VCaP (cell line): ENCODE measurements around the gene LRRIQ3.

Experiments
- H3K27ac ChIP-seq: fragments of 450-650 bp; 2 replicates; pipeline ENCODE4 v1.5.1; 2017
- TF ChIP-seq, protein P1 (sequence below): fragments of 450-650 bp; conservative IDR thresholded peaks from 2 replicates; pipeline ENCODE4 v1.5.1; 2017; ENCODE audit warnings: mild to moderate bottlenecking, moderate library complexity

The LRRIQ3 gene, protein sequence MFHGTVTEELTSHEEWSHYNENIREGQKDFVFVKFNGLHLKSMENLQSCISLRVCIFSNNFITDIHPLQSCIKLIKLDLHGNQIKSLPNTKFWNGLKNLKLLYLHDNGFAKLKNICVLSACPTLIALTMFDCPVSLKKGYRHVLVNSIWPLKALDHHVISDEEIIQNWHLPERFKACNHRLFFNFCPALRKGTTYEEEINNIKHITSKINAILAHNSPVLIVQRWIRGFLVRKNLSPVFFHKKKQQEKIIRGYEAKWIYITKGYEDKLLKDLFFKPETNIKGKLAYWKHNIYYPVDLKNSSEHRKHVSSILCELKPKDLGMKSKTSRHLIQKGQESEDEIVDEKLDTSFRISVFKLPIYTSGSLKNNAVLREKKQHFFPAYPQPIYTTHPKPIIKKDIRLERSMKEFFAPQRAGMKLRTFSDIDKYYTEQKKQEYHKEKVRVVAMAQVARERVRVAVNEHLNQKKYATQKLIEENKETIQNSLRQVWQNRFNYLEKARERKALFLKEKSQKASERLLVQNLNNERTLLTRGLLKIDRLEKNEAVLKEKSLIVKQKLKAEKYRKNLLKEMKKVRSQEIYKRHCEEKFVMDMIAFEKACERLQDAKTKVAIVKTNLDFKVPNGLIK

DNA sequence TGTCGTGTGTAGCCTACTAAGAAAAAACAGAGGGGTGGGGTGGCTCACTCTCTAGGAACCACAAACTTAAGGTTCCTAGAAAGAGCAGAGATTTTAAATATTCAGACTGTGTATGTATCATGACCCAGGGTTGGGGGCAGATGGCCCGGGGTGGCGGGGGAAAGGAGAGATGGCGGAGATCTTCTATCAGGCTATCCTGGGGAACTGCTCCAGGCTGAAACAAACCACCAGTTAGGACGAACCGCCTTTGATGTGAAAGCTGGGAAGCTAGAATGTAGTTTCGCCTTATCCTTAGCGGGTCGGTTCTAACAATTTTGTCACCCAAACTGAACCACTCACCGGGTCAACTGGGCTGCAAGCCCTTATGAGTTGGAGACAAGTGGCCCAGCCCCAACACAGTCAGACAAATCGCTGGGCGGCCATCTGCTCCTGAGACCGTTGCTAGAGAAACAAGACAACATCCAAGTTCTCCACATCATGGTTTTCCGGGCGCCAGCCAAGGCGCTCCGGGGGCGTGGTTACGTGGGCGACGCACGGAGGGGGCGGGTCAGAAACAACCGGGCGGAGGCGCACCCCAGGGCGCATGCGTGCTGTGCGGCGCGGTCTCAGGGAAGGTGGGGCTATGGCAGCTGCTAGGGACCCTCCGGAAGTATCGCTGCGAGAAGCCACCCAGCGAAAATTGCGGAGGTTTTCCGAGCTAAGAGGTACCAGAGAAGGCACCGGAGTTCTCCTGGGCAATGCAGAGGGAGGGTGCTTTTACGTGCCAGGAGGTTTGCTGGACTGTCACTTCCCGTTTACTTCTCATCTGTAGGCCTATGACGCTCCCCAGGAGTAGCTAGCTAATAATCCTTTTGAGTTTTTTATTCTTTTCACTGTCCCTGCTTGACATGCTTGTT is at the start of gene LRRIQ3, which contains the start of gene FPGT:
TSS of gene LRRIQ3 (minus strand) at position 520 of the 896 bp plus-strand sequence. CDS start 14,492 bp downstream, outside the sequence.
TSS of gene FPGT (plus strand) at position 586 of the 896 bp plus-strand sequence. CDS start at position 623, 37 bp downstream.
- TF ChIP-seq, protein P1, sequence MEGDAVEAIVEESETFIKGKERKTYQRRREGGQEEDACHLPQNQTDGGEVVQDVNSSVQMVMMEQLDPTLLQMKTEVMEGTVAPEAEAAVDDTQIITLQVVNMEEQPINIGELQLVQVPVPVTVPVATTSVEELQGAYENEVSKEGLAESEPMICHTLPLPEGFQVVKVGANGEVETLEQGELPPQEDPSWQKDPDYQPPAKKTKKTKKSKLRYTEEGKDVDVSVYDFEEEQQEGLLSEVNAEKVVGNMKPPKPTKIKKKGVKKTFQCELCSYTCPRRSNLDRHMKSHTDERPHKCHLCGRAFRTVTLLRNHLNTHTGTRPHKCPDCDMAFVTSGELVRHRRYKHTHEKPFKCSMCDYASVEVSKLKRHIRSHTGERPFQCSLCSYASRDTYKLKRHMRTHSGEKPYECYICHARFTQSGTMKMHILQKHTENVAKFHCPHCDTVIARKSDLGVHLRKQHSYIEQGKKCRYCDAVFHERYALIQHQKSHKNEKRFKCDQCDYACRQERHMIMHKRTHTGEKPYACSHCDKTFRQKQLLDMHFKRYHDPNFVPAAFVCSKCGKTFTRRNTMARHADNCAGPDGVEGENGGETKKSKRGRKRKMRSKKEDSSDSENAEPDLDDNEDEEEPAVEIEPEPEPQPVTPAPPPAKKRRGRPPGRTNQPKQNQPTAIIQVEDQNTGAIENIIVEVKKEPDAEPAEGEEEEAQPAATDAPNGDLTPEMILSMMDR, result no peak
- peak within 1 kb of the TSS; percentile 53 for H3K27ac ChIP-seq

DNA sequence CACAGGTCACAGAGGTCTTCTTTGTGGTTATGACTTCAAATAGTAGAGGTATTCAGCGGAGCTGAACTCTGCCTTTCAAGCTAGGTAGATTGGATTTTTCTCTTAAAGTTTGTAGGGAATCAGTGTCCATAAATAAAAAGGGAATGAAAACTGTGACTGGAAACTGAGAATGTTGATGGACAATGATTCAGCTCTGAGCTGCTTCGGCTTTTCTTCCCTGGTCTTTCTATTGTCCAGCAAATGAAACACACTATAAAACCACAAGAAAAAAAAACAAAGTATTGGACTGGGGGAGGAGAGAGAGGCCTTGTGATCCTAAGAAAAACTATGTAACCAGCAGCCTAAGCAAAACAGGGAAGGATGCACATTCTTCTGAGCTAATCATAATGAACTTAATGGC is 48.3 kb upstream of the LRRIQ3 start:
- H3K27ac ChIP-seq, result no peak overlapping the region
- TF ChIP-seq, protein P1, result no peak

DNA sequence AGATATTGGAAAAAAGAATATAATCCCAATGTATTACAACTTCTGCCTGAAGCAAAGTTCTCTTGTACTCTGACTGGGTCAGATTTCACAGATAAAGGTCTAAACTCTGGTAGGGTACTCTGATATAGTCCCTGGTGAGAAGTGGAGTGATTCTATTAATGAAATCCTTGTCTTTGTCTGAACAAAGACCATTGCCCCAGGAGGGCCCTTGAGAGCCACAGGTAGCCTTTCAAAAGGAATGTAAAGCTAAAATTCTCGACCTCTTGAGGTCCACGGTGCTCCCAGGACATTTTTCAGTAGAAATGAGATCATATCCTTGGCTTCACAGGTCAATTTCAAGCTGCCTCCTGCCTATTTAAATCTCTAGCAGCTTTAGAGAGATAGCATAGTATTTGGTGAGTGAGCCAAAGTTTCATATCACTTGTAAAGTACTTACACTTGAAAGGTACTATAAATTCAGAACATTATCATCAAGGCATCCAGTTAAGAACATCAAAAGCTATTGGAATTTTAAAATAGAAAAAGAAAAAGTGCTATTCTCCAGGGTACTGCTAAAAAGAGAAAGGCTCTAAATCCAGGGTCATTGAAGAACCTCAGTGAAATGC is 47.3 kb upstream of the LRRIQ3 start:
- H3K27ac ChIP-seq, result no peak overlapping the region
- TF ChIP-seq, protein P1, result no peak

DNA sequence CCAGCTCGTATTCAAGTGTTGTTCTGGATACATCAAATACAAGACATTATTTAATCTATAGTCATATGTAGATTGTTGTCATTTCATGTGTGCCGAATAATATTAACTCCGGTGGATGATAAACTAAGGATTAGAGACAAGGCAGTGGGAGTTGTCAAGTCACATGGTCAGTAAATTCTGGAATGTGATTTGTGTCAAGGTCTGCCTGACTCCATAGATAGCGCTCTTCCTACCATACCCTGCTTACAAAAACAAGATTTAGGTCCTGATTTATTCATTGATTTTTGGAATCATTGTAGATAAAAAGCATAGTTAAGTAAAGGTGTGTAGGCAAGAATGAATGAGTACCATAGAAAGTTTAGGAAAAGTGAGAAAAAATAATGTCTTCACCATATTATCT is 39.8 kb upstream of the LRRIQ3 start:
- TF ChIP-seq, protein P1, result no peak
- H3K27ac ChIP-seq, result no peak overlapping the region

DNA sequence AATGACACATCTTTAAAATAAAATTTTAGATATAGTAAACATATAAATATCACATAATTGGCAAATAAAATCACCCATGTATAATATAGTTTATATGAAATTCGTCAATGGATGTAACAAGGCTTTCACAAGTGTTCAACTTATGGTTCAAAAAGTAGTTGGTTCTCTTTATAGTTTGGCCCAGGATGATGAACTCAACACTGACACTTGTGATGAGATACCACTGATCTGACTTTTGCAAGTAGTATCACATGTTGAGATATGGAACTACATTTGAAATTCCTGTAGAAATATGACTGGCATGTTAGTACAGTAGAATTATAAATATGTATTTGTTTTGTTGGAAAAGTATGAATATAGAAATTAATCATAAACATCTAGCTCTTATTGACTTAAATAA is 39.1 kb upstream of the LRRIQ3 start:
- H3K27ac ChIP-seq, result no peak overlapping the region
- TF ChIP-seq, protein P1, result no peak

DNA sequence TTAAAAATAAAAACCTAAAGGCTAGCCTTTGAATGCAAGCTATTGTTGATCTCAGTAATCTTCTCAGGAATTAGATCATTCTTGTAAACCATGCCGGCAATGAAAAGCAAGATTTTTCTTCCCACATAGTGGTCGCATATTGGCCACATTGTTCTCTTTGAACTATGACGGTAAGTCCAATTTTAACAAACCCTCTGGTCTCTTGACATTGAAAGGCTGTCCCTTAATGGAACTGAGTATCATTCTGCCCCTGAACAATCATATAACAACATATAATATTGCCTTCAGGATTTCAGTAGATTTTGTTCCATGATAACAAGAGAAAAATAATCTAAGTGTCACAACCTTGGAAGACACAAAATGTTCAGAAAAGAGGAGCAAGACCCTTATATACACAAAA is 38.5 kb upstream of the LRRIQ3 start:
- H3K27ac ChIP-seq, result no peak overlapping the region
- TF ChIP-seq, protein P1, result no peak
